Naive B cell (primary cell): ENCODE measurements around the gene SALL1. TPM values are rescaled to one million over a fixed set of nuclear protein-coding genes. Genes with fewer than 3 reads are reported as not detected.

Experiments used
- ATAC-seq, 2 donors: fragments of 150-1000 bp; cut with Tn5 transposase; 2 replicates each; pipeline ENCODE4 v1.10.0; 2021; ENCODE audit warnings: low read depth in 2 of 2, mild to moderate bottlenecking in 2 of 2, moderate library complexity in 2 of 2
- DNase-seq: peaks from one replicate; pipeline ENCODE4 v3.0.0; 2022
- H3K27ac Mint-ChIP-seq, 6 donors: one replicate each; pipeline ENCODE4 v1.8.0; 2020 to 2022; ENCODE audit warnings: mild to moderate bottlenecking in 6 of 6, mixed read lengths in 6 of 6, moderate library complexity in 5 of 6, inconsistent platforms in 2 of 6
- H3K27me3 Mint-ChIP-seq, 3 donors: one replicate each; pipeline ENCODE4 v1.8.0; 2021 to 2022; ENCODE audit warnings: mixed read lengths in 3 of 3, mild to moderate bottlenecking in 1 of 3
- H3K36me3 Mint-ChIP-seq, 2 donors: one replicate each; pipeline ENCODE4 v1.8.0; 2020 to 2022; ENCODE audit warnings: mixed read lengths in 2 of 2, inconsistent platforms in 1 of 2, mild to moderate bottlenecking in 1 of 2
- H3K4me1 Mint-ChIP-seq, 3 donors: one replicate each; pipeline ENCODE4 v1.8.0; 2020 to 2022; ENCODE audit warnings: mixed read lengths in 3 of 3, inconsistent platforms in 1 of 3, mild to moderate bottlenecking in 1 of 3, moderate library complexity in 1 of 3
- H3K4me3 Mint-ChIP-seq, 8 donors: one replicate each; pipeline ENCODE4 v1.8.0; 2020 to 2022; ENCODE audit warnings: mild to moderate bottlenecking in 8 of 8, mixed read lengths in 8 of 8, moderate library complexity in 8 of 8, inconsistent platforms in 2 of 8
- H3K9me3 Mint-ChIP-seq, 7 donors: one replicate each; pipeline ENCODE4 v1.8.0; 2020 to 2022; ENCODE audit warnings: mixed read lengths in 7 of 7, mild to moderate bottlenecking in 5 of 7, inconsistent platforms in 2 of 7, moderate library complexity in 1 of 7
- polyA plus RNA-seq, 6 donors: library from polyadenylated mRNA; unstranded; fragments of 300-500 nt; fragmentation: Illumina TruSeq; gene quantifications; one replicate each; pipeline ENCODE4 v1.2.3, GENCODE V29; 2021; ENCODE audit warnings: low read depth in 6 of 6

The SALL1 gene
- polyA plus RNA-seq, 6 donors from 2014 or later, result not detected

- ATAC-seq, result no peak
Observed at GRCh38 chr16:51166091-51166490, 15.0 kb upstream of the SALL1 start.

GRCh38 chr16:51165043-51165442 lies 14.0 kb upstream of the SALL1 start:
- H3K27me3 Mint-ChIP-seq, result peaks cover 7 to 14% (median 13%) of the 10 kb centered on the region in 3 donors
- DNase-seq, result no peak
- no peak overlapping the region for H3K27ac Mint-ChIP-seq
- H3K36me3 Mint-ChIP-seq, result no peaks in the 10 kb centered on the region
- no peaks in the 10 kb centered on the region for H3K4me1 Mint-ChIP-seq
- H3K9me3 Mint-ChIP-seq, result peaks cover 0 to 7% (median 4%) of the 10 kb centered on the region in 7 donors
- no peak for ATAC-seq
- H3K4me3 Mint-ChIP-seq, result no peak overlapping the region

More at GRCh38 chr16:51166091-51166490, 15.0 kb upstream of the SALL1 start:
- Mint-ChIP-seq H3K27ac (no peak overlapping the region), H3K9me3 (peaks cover 0 to 8% (median 2%) of the 10 kb centered on the region in 7 donors), H3K36me3 (no peaks in the 10 kb centered on the region), H3K27me3 (peaks cover 0 to 12% (median 8%) of the 10 kb centered on the region in 3 donors), H3K4me3 (no peak overlapping the region), H3K4me1 (no peaks in the 10 kb centered on the region)
- DNase-seq, result no peak

- no peak overlapping the region for H3K4me3 Mint-ChIP-seq
- H3K36me3 Mint-ChIP-seq, result no peaks in the 10 kb centered on the region
- peaks cover 0 to 7% (median 4%) of the 10 kb centered on the region in 7 donors for H3K9me3 Mint-ChIP-seq
- no peak overlapping the region for H3K27ac Mint-ChIP-seq
- H3K4me1 Mint-ChIP-seq, result no peaks in the 10 kb centered on the region
- DNase-seq (no peak), ATAC-seq (no peak)
- peaks cover 11 to 19% (median 17%) of the 10 kb centered on the region in 3 donors for H3K27me3 Mint-ChIP-seq
Observed at GRCh38 chr16:51164574-51164973, 13.5 kb upstream of the SALL1 start.

GRCh38 chr16:51163894-51164566 lies 13.0 kb upstream of the SALL1 start:
- H3K4me3 Mint-ChIP-seq, result no peak overlapping the region
- DNase-seq, result no peak
- H3K4me1 Mint-ChIP-seq, result no peaks in the 10 kb centered on the region
- peaks cover 15 to 24% (median 17%) of the 10 kb centered on the region in 3 donors for H3K27me3 Mint-ChIP-seq
- peaks cover 0 to 7% (median 4%) of the 10 kb centered on the region in 7 donors for H3K9me3 Mint-ChIP-seq
- no peaks in the 10 kb centered on the region for H3K36me3 Mint-ChIP-seq
- ATAC-seq, result no peak
- H3K27ac Mint-ChIP-seq, result no peak overlapping the region

GRCh38 chr16:51163366-51163765 lies 12.3 kb upstream of the SALL1 start:
- ATAC-seq (no peak), DNase-seq (no peak)
- Mint-ChIP-seq H3K4me1 (no peaks in the 10 kb centered on the region), H3K36me3 (no peaks in the 10 kb centered on the region), H3K9me3 (peaks cover 0 to 7% (median 4%) of the 10 kb centered on the region in 7 donors), H3K27ac (no peak overlapping the region), H3K4me3 (no peak overlapping the region), H3K27me3 (peaks cover 22 to 30% (median 24%) of the 10 kb centered on the region in 3 donors)

- DNase-seq, result no peak
- H3K4me1 Mint-ChIP-seq, result no peaks in the 10 kb centered on the region
- no peak overlapping the region for H3K4me3 Mint-ChIP-seq
- no peak overlapping the region for H3K27ac Mint-ChIP-seq
- H3K36me3 Mint-ChIP-seq, result peaks cover 0 to 7% of the 10 kb centered on the region in 2 donors
- peaks cover 0 to 7% (median 4%) of the 10 kb centered on the region in 7 donors for H3K9me3 Mint-ChIP-seq
- no peak for ATAC-seq
- peaks cover 38 to 46% (median 39%) of the 10 kb centered on the region in 3 donors for H3K27me3 Mint-ChIP-seq
Observed at GRCh38 chr16:51161440-51162195, 10.5 kb upstream of the SALL1 start.

GRCh38 chr16:51159865-51160264 lies 8.8 kb upstream of the SALL1 start:
- Mint-ChIP-seq H3K4me1 (peaks cover 0 to 3% (median 0%) of the 10 kb centered on the region in 3 donors), H3K27ac (no peak overlapping the region), H3K9me3 (peaks cover 0 to 7% (median 3%) of the 10 kb centered on the region in 7 donors), H3K36me3 (peaks cover 0 to 7% of the 10 kb centered on the region in 2 donors), H3K4me3 (no peak overlapping the region), H3K27me3 (peaks cover 29 to 62% (median 53%) of the 10 kb centered on the region in 3 donors)
- DNase-seq, result no peak
- ATAC-seq, result no peak

- peaks cover 0 to 8% (median 3%) of the 10 kb centered on the region in 7 donors for H3K9me3 Mint-ChIP-seq
- no peak overlapping the region for H3K27ac Mint-ChIP-seq
- peaks cover 0 to 3% (median 0%) of the 10 kb centered on the region in 3 donors for H3K4me1 Mint-ChIP-seq
- no peak for DNase-seq
- no peak for ATAC-seq
- H3K27me3 Mint-ChIP-seq, result peaks cover 30 to 67% (median 53%) of the 10 kb centered on the region in 3 donors
- H3K4me3 Mint-ChIP-seq, result no peak overlapping the region
- H3K36me3 Mint-ChIP-seq, result peaks cover 0 to 7% of the 10 kb centered on the region in 2 donors
Observed at GRCh38 chr16:51159296-51159695, 8.2 kb upstream of the SALL1 start.

GRCh38 chr16:51157698-51158097 lies 6.6 kb upstream of the SALL1 start:
- H3K36me3 Mint-ChIP-seq, result peaks cover 0 to 17% of the 10 kb centered on the region in 2 donors
- peaks cover 43 to 77% (median 69%) of the 10 kb centered on the region in 3 donors for H3K27me3 Mint-ChIP-seq
- no peak overlapping the region for H3K27ac Mint-ChIP-seq
- peaks cover 0 to 11% (median 3%) of the 10 kb centered on the region in 7 donors for H3K9me3 Mint-ChIP-seq
- no peak overlapping the region for H3K4me3 Mint-ChIP-seq
- no peak for DNase-seq
- no peak for ATAC-seq
- peaks cover 0 to 14% (median 4%) of the 10 kb centered on the region in 3 donors for H3K4me1 Mint-ChIP-seq

GRCh38 chr16:51156807-51157200 lies 5.7 kb upstream of the SALL1 start:
- Mint-ChIP-seq H3K36me3 (peaks cover 0 to 17% of the 10 kb centered on the region in 2 donors), H3K27ac (no peak overlapping the region), H3K4me3 (no peak overlapping the region), H3K27me3 (peaks cover 43 to 77% (median 70%) of the 10 kb centered on the region in 3 donors), H3K4me1 (peaks cover 0 to 14% (median 4%) of the 10 kb centered on the region in 3 donors), H3K9me3 (peaks cover 0 to 11% (median 3%) of the 10 kb centered on the region in 7 donors)
- DNase-seq (no peak), ATAC-seq (no peak)

GRCh38 chr16:51155820-51156806 lies 5.0 kb upstream of the SALL1 start:
- H3K36me3 Mint-ChIP-seq, result peaks cover 0 to 17% of the 10 kb centered on the region in 2 donors
- H3K27me3 Mint-ChIP-seq, result peaks cover 40 to 77% (median 70%) of the 10 kb centered on the region in 3 donors
- peak overlapping the region in 1 of 6 donors; percentile 27 for H3K27ac Mint-ChIP-seq
- DNase-seq (no peak), ATAC-seq (no peak)
- no peak overlapping the region for H3K4me3 Mint-ChIP-seq
- peaks cover 0 to 14% (median 4%) of the 10 kb centered on the region in 3 donors for H3K4me1 Mint-ChIP-seq
- H3K9me3 Mint-ChIP-seq, result peaks cover 0 to 11% (median 3%) of the 10 kb centered on the region in 7 donors

GRCh38 chr16:51155199-51155607 lies 4.1 kb upstream of the SALL1 start:
- H3K9me3 Mint-ChIP-seq, result peaks cover 0 to 5% (median 1%) of the 10 kb centered on the region in 7 donors
- no peak for ATAC-seq
- H3K27ac Mint-ChIP-seq, result no peak overlapping the region
- peaks cover 0 to 17% of the 10 kb centered on the region in 2 donors for H3K36me3 Mint-ChIP-seq
- H3K27me3 Mint-ChIP-seq, result peaks cover 39 to 75% (median 65%) of the 10 kb centered on the region in 3 donors
- peaks cover 0 to 17% (median 4%) of the 10 kb centered on the region in 3 donors for H3K4me1 Mint-ChIP-seq
- peak overlapping the region in 1 of 8 donors; percentile 50 for H3K4me3 Mint-ChIP-seq
- no peak for DNase-seq
